ENCODE results near the gene DSG2. TPM values are rescaled to one million over a fixed set of nuclear protein-coding genes. Genes with fewer than 3 reads are reported as not detected.

DSG2 gene
- total and polyA plus RNA-seq, 2 of the 4 experiments (the other 2 are of a cell fraction), result 1.8 to 2.3 TPM

GRCh38 chr18:31598021-31598805 lies 100.2 kb downstream of the DSG2 start:
- H3K14ac ChIP-seq (replicated peaks; ENCODE audit: low read depth, low read length), result no peak overlapping the region
- no peak overlapping the region for H4K8ac ChIP-seq (ENCODE audit: low read depth in 2 of 2, low read length in 2 of 2)
- H4K5ac ChIP-seq (ENCODE audit: low read depth, low read length), result no peak overlapping the region
- no TSS peak for BruUV-seq (replicated peaks)
- no peak overlapping the region for H3K9ac ChIP-seq (ENCODE audit: low read depth, low read length)
- no peak overlapping the region for H2BK5ac ChIP-seq (ENCODE audit: low read depth, low read length, poor library complexity, severe bottlenecking)
- no peaks in the 10 kb centered on the region for H3K36me3 ChIP-seq (ENCODE audit: control insufficient read depth, insufficient read depth, low read length)
- no peak overlapping the region for H3K18ac ChIP-seq (ENCODE audit: low read depth, low read length)
- H4K20me1 ChIP-seq (ENCODE audit: insufficient read depth, low read length), result no peaks in the 10 kb centered on the region
- no peak overlapping the region for H3K23ac ChIP-seq (ENCODE audit: low read depth, low read length)
- dilution Hi-C loops (cut with HindIII; ENCODE audit: low sequenced_read_pairs, unreplicated experiment) (no loop called here), intact Hi-C loops (cut with micrococcal nuclease) (no loop called here), in situ Hi-C loops (cut with MboI; ENCODE audit: low sequenced_read_pairs) (no loop called here)
- ChIA-PET POLR2A (ENCODE audit: unreplicated experiment) (no interaction called here), CTCF (interaction anchor here (1.4 kb wide), 1 partner anchor 14 kb away, joined by 3 read pairs; no protein-coding TSS in a partner anchor)
- DNase-seq (no peak), ATAC-seq (ENCODE audit: low read depth) (no peak)
- no peak overlapping the region for H2BK20ac ChIP-seq (ENCODE audit: low read depth, low read length)
- H2BK120ac ChIP-seq (ENCODE audit: low read depth, low read length), result no peak overlapping the region
- no peaks in the 10 kb centered on the region for H3K9me1 ChIP-seq (ENCODE audit: insufficient read depth, low read length)
- H3K79me1 ChIP-seq (ENCODE audit: low read depth in 1 of 2, low read length in 2 of 2), result no peaks in the 10 kb centered on the region
- no peak overlapping the region for H2AK9ac ChIP-seq (replicated peaks; ENCODE audit: low read depth, low read length, poor library complexity)
- no peak overlapping the region for H3K56ac ChIP-seq (ENCODE audit: extremely low read depth, insufficient read depth, low read length)
- H3K27me3 ChIP-seq (ENCODE audit: control insufficient read depth, insufficient read depth, low read length), result no peaks in the 10 kb centered on the region
- no peak overlapping the region for H3K4me2 ChIP-seq (ENCODE audit: low read depth, low read length)
- H3K9me3 ChIP-seq (ENCODE audit: control insufficient read depth, insufficient read depth, low read length), result no peaks in the 10 kb centered on the region
- H2BK15ac ChIP-seq (ENCODE audit: low read depth, low read length), result no peak overlapping the region
- WGBS, 2 experiments (ENCODE audit: extremely low coverage in 2 of 2, insufficient read length in 1 of 2), result no CpG with 5 or more reads among the region's 13 CpGs
- H3K4me3 ChIP-seq (ENCODE audit: insufficient read depth, low read depth, low read length), result no peak overlapping the region
- no peaks in the 10 kb centered on the region for H3K4me1 ChIP-seq (ENCODE audit: control insufficient read depth, insufficient read depth, low read length)
- H3K4ac ChIP-seq (ENCODE audit: low read depth, low read length), result no peak overlapping the region
- no peak overlapping the region for H2AK5ac ChIP-seq (ENCODE audit: low read depth, low read length)
- H4K91ac ChIP-seq (ENCODE audit: insufficient read depth, low read depth, low read length), result no peak overlapping the region
- no peak overlapping the region for H2AFZ ChIP-seq (replicated peaks; ENCODE audit: low read length, poor library complexity)
- H3K27ac ChIP-seq (ENCODE audit: insufficient read depth, low read length), result no peak overlapping the region
- TF ChIP-seq NFE2L2 (IDR thresholded peaks at IDR 0.05; ENCODE audit: low read depth, low read length) (no peak), CEBPB (IDR thresholded peaks at IDR 0.05; ENCODE audit: low read depth, low read length) (no peak), POLR2A (IDR thresholded peaks at IDR 0.05; ENCODE audit: low read depth, low read length) (no peak), CTCF (conservative IDR thresholded peaks at IDR 0.05; ENCODE audit: low read depth, low read length) (no peak), ELK1 (IDR thresholded peaks at IDR 0.05; ENCODE audit: borderline replicate concordance, low read depth, low read length) (no peak), MAZ (IDR thresholded peaks at IDR 0.05; ENCODE audit: borderline replicate concordance, low read depth, low read length) (no peak)

Data from IMR-90 (cell line).